ENCODE results near the gene AIRE. TPM values are rescaled to one million over a fixed set of nuclear protein-coding genes. Genes with fewer than 3 reads are reported as not detected.
A peak's percentile ranks its signal among the peaks of the same experiment; 100 is the strongest.
"Not testable (repeated sequence)": the region's sequence is repeated elsewhere in the genome, so short reads cannot be mapped to it uniquely, and the experiment has no call there.

Gene AIRE
- total RNA-seq, 1 donor from 2014 or later, result 0.41 TPM

GRCh38 chr21:44333509-44334328 is 48.0 kb downstream of the AIRE start:
- no peak for DNase-seq (ENCODE audit: low spot score in 2 of 2)
- FAIRE-seq, result no peak

GRCh38 chr21:44334329-44335030 is 48.8 kb downstream of the AIRE start:
- no peak for DNase-seq (ENCODE audit: low spot score in 2 of 2)
- no peak for FAIRE-seq

DNA sequence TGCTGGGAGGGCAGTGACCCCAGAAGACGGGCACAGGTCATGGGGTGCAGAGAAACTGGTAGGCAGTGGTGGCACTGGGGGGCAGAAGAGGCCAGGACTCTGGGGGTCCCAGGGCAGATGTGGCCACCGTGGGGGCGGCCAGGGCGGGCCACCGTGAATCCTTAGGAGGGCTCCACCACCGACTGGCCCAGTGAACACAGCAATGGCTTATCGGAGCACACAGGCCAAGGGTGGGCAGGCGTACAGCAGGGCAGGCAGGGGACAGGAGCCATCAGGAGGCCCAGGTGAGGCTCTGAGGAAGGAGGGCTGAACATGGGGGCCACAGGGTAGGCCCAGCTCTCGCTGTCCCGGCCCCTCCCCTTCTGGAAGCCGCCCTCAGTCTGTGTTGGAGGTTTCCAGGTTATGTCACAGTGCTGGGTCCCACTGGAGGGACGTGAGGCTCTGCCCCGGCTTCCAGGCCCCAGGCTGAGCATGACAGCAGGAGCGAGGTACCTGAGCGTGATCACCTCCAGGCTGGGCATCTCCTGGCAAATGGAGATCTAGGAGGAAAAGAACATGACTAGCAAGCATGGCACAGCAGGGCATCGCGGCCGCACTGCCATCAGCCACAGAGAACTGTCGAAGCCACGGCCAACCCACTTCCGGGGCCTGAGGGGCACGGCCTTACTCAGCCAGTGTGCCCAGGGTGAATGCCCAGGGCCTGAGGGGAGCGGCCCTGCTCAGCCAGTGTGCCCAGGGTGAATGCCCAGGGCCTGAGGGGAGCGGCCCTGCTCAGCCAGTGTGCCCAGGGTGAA is 49.8 kb downstream of the AIRE start:
- DNase-seq (ENCODE audit: low spot score in 2 of 2), result no peak
- no peak for FAIRE-seq

DNA sequence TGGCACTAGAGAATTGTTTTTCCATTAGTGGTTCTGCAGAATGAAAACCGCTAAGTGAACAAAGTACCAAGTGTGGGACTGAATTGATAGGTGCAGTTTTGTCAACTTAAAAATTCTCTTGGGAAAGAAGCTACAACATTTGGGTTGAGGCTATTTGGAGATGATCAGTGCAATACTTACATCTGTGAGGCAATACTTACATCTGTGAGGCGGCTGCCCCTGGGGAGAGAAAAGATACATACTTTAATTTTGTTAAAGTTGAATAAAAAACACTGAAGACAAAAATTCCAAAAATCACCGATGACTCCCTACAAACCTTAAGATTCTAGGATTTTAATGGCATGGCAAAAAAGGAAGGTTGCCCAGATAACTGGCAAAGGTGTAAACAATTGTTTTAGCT is 51.8 kb downstream of the AIRE start:
- DNase-seq (ENCODE audit: low spot score in 2 of 2), result no peak
- FAIRE-seq, result no peak

DNA sequence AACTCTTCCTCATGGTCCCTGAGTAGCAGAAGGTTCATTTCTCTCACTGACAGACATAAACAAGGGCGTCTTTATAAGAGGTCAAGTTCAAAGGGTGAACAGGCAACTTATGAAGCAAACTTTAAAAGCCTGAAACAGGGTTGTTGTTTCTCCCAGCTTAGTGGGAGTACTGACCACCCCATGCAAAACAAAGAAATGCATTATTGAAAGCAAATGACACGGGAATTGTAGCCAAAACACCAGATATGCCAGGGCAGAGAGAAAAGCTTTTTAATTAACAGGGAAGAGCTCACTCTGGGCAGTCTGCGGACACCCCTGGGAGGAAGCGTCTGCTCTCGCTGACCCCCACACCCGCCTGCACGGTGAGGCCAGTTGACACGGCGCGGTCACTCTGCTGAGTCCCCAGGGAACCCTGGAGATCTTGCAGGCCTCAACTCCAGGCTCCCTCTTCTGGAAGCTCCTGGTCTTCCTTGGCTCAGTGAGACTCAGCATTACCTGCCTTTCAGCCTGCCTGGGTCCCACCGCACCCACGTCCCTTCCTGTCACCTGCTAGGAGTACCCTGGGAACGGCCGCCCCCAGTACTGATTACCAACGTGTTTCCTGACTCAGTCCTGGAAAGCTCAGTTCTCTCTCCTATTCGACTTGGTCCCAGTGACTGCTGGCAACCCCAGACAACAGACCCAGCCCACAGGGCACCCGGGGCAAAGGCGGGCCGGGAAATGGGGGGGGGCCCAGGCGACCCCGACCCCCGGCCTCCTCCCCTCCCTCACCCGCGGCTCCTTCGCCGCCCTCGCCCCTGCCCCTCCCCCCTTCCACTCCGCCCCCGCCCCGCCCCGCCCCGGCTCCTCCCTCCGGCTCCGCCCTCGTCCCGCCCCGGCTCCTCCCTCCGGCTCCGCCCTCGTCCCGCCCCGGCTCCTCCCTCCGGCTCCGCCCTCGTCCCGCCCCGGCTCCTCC is 52.5 kb downstream of the AIRE start:
- FAIRE-seq (no peak), DNase-seq (ENCODE audit: low spot score in 2 of 2) (peak; percentile 74)

GRCh38 chr21:44338971-44339910 is 53.6 kb downstream of the AIRE start, which contains the start of gene CFAP410:
TSS of gene CFAP410 (minus strand) at chr21:44339390. CDS start at chr21:44339194, 196 bp downstream.
- DNase-seq (ENCODE audit: low spot score in 2 of 2), result peak; percentile 97 to 98
- no peak for FAIRE-seq

DNA sequence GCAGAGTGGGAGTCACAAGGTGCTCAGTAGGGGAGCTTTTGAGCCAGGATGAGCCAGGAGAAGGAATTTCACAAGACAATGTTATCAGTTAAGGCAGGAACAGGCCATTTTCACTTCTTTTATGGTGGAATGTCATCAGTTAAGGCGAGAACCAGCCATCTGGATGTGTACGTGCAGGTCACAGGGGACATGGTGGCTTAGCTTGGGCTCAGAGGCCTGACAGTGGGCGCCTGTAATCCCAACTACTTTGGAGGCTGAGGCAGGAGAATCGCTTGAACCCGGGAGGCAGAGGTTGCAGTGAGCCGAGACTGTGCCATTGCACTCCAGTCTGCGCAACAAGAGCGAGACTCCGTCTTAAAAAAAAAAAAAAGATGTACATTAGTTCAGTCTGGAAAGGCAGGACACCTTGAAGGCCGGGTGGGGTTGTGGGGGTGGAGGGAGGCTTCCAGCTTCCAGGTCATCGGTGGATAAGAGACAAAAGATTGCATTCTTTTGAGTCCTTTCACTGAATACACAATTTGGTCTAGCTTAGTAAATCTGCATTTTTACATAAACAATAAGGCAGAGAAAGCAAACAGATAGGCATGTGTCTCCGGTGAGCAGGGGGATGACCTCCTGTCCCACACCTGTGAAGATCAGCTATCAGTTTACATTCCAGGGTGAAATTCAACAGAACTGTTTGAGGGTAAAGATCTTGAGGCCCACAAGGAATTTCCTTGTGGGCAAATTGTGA is 56.2 kb downstream of the AIRE start:
- DNase-seq (ENCODE audit: low spot score in 2 of 2); FAIRE-seq: not testable (repeated sequence)

- not testable (repeated sequence) for FAIRE-seq; DNase-seq (ENCODE audit: low spot score in 2 of 2)
Observed at GRCh38 chr21:44342981-44343380, 57.3 kb downstream of the AIRE start.

DNA sequence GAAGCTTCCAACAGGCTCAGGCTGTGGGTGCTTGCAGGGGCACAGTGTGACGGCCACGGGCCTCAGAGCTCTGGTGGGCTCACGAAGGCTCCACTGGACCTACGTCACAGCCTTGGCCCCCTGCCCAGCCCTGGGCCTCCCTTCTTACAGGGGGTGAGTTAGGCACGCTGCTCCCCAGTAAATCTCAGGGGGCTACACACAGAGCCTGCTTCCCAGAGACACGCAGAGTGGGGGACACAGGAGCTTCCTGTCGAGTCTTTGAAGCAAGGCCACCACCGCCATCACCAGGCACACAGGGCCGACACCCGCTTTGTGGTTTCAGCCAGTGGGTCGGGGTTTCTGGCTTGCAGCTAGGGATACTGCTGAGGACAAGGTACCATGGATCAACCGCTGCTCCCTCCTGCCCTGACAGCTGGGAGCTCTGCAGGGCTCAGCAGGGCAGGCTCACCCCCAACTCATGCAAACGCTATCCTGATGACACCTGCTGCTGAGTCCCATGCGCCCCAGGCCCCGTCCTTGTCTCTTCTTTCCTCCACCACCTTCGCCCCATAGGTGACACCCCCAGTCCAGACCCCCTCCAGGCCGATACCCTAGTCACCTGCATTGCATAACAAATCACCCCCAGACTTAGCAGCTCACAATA is 59.0 kb downstream of the AIRE start:
- FAIRE-seq (no peak), DNase-seq (ENCODE audit: low spot score in 2 of 2) (no peak)

DNA sequence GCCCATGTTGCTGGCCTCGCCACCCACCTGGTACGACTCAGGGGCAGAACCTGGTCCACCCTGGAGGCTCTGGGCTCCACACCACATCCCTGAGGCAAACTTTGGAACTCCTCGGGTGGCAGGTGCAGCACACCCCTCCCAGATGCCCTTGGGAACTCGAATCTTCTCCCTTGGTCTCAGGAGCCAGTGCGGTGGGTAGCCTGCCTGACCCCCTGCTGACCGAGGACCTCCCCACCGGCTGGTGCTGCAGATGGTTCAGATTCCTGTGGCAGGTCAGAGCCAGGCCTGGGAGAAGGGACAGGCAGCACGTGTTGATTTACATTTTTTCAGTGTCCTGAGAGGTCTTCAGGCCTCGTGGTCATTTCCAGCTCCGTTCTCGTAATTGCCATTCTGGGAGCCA is 59.8 kb downstream of the AIRE start:
- no peak for FAIRE-seq

GRCh38 chr21:44347911-44348451 is 62.3 kb downstream of the AIRE start:
- DNase-seq (ENCODE audit: low spot score in 2 of 2) (no peak), FAIRE-seq (no peak)

More for the DNA sequence above, 59.8 kb downstream of the AIRE start:
- no peak for DNase-seq (ENCODE audit: low spot score in 2 of 2)

Small RNAs within 50 kb of the gene (small RNA-seq; reads per million reads assigned to genes)
- not detected for gene AP001059.3

Other genes starting within 250 kb of the AIRE start
- gene PWP2, start 178.5 kb upstream of the AIRE start, total RNA-seq, result 7.3 TPM
- gene GATD3, start 152.2 kb upstream of the AIRE start, total RNA-seq, result 28.1 TPM
- gene ICOSLG, start 44.9 kb upstream of the AIRE start, total RNA-seq, result 0.41 TPM
- gene DNMT3L, start 24.0 kb upstream of the AIRE start, total RNA-seq, result not detected
- 111 TPM for gene PFKL, start 14.2 kb downstream of the AIRE start, total RNA-seq
- gene CFAP410, start 53.5 kb downstream of the AIRE start, total RNA-seq, result 8.6 TPM
- 1.6 TPM for gene TRPM2, start 67.7 kb downstream of the AIRE start, total RNA-seq
- gene LRRC3, start 169.6 kb downstream of the AIRE start, total RNA-seq, result 3.7 TPM

All from frontal cortex (tissue), 4 donors.